HG03571 (cell line): ENCODE data around the gene NPC1.
"Not testable (repeated sequence)": the region's sequence is repeated elsewhere in the genome, so short reads cannot be mapped to it uniquely, and the experiment has no call there.

Source experiments
- ATAC-seq: cut with Tn5 transposase; IDR thresholded peaks from one replicate; pipeline ENCODE4 v1.9.1; 2021; ENCODE audit not compliant: unreplicated experiment

Gene NPC1

GRCh38 chr18:23526501-23527063, 59.7 kb downstream of the NPC1 start:
- ATAC-seq = no peak

GRCh38 chr18:23524213-23524707, 62.0 kb downstream of the NPC1 start:
- ATAC-seq = no peak

- ATAC-seq = no peak
Observed at GRCh38 chr18:23523429-23524212, 62.7 kb downstream of the NPC1 start.

GRCh38 chr18:23521907-23522306, 64.4 kb downstream of the NPC1 start:
- ATAC-seq = no peak

GRCh38 chr18:23521271-23521670, 65.0 kb downstream of the NPC1 start:
- no peak for ATAC-seq

GRCh38 chr18:23519734-23520133, 66.6 kb downstream of the NPC1 start:
- no peak for ATAC-seq

- ATAC-seq = peak; percentile 76
Observed at GRCh38 chr18:23515911-23516546, 70.3 kb downstream of the NPC1 start.

GRCh38 chr18:23512641-23513040, 73.7 kb downstream of the NPC1 start:
- ATAC-seq = no peak

- ATAC-seq = not testable (repeated sequence)
Observed at GRCh38 chr18:23512216-23512615, 74.1 kb downstream of the NPC1 start.

GRCh38 chr18:23510923-23511322, 75.4 kb downstream of the NPC1 start:
- not testable (repeated sequence) for ATAC-seq

- no peak for ATAC-seq
Observed at GRCh38 chr18:23506393-23506792, 79.9 kb downstream of the NPC1 start.

GRCh38 chr18:23504720-23505119, 81.6 kb downstream of the NPC1 start:
- ATAC-seq = peak; percentile 57

- no peak for ATAC-seq
Observed at GRCh38 chr18:23503963-23504344, 82.4 kb downstream of the NPC1 start.

- ATAC-seq = peak; percentile 65
Observed at GRCh38 chr18:23503038-23503962, 83.0 kb downstream of the NPC1 start, which contains the start of gene RMC1. TSS of gene RMC1 (plus strand) at chr18:23503511. CDS start at chr18:23503619, 108 bp downstream.

GRCh38 chr18:23502516-23503037, 83.7 kb downstream of the NPC1 start:
- ATAC-seq = no peak

GRCh38 chr18:23501626-23502025, 84.7 kb downstream of the NPC1 start:
- no peak for ATAC-seq

GRCh38 chr18:23499291-23499781, 87.0 kb downstream of the NPC1 start:
- ATAC-seq = no peak

- ATAC-seq = peak; percentile 26
Observed at GRCh38 chr18:23498877-23499276, 87.4 kb downstream of the NPC1 start.

- no peak for ATAC-seq
Observed at GRCh38 chr18:23498117-23498516, 88.2 kb downstream of the NPC1 start.

- no peak for ATAC-seq
Observed at GRCh38 chr18:23495723-23496440, 90.4 kb downstream of the NPC1 start.
